Esophagus squamous epithelium (tissue), 4 donors: ENCODE measurements around the gene GAB2.

ENCODE experiments used
- POLR2A ChIP-seq, 4 donors: fragments of 450-650 bp; IDR thresholded peaks; one replicate each; pipeline ENCODE4 v1.6.1; 2017; ENCODE audit warnings: antibody characterized with exemption in 4 of 4, mild to moderate bottlenecking in 4 of 4, moderate library complexity in 3 of 4
- TF ChIP-seq, protein P1 (sequence below), 6 experiments: fragments of 450-650 bp in 4 of 6; fragments of 200-600 bp in 2 of 6; sonication (generic) in 2 of 6; IDR thresholded peaks; one replicate each; pipeline ENCODE4 v1.5.1; 2016 to 2019; ENCODE audit warnings: antibody characterized with exemption in 6 of 6, mild to moderate bottlenecking in 4 of 6, moderate library complexity in 4 of 6

- TF ChIP-seq POLR2A (IDR thresholded peaks at IDR 0.05), result no peak
- TF ChIP-seq, protein P1, sequence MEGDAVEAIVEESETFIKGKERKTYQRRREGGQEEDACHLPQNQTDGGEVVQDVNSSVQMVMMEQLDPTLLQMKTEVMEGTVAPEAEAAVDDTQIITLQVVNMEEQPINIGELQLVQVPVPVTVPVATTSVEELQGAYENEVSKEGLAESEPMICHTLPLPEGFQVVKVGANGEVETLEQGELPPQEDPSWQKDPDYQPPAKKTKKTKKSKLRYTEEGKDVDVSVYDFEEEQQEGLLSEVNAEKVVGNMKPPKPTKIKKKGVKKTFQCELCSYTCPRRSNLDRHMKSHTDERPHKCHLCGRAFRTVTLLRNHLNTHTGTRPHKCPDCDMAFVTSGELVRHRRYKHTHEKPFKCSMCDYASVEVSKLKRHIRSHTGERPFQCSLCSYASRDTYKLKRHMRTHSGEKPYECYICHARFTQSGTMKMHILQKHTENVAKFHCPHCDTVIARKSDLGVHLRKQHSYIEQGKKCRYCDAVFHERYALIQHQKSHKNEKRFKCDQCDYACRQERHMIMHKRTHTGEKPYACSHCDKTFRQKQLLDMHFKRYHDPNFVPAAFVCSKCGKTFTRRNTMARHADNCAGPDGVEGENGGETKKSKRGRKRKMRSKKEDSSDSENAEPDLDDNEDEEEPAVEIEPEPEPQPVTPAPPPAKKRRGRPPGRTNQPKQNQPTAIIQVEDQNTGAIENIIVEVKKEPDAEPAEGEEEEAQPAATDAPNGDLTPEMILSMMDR (IDR thresholded peaks at IDR 0.05), result no peak
Observed at GRCh38 chr11:78244080-78244479, 173.5 kb downstream of the GAB2 start.
